Measurements from ENCODE around the gene KDM2A.

The KDM2A gene

DNA sequence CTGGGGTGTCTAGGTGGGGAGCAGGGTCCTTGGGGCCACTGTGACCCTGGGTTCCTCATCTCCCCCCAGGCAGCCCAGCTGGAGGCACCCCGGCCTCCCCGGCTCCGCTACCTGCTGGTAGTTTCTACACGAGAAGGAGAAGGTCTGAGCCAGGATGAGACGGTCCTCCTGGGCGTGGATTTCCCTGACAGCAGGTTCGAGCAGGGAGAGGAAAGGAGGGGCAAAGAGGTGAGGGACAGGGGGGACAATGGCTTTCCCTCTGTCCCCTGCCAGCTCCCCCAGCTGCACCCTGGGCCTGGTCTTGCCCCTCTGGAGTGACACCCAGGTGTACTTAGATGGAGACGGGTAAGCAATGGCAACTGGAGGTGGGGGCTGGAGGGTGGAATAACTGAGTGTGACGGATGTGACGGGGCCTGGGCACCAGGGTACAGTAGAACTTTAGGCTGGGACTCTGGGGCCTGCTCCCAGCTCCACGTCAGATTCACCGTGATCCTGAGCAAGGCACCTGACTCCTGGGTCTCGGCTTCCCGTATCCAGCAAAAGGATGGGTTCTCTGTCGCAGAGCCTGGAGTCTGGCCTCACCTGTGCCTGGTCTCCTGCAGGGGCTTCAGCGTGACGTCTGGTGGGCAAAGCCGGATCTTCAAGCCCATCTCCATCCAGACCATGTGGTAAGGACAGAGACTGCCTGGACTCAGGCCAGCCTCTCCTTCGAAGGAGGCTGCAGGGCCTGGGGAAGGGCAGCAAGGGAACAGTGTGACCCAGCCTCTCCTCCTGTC is 187.9 kb downstream of the KDM2A start:
- no peak for DNase-seq

DNA sequence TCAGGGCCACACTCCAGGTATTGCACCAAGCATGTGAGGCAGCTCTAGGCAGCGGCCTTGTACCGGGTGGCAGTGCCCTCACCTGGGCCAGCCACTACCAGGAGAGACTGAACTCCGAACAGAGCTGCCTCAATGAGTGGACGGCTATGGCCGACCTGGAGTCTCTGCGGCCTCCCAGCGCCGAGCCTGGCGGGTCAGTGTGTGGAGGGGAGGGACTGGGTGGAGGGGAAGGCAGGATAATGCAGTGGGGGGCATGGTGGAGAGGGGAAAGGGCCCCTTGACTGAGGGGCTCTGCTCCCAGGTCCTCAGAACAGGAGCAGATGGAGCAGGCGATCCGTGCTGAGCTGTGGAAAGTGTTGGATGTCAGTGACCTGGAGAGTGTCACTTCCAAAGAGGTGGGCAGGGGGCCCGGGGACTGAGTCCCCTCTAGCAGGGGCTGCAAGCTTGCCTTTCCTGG is 188.5 kb downstream of the KDM2A start:
- DNase-seq, result no peak
